ENCODE data around the gene ACOD1.

Gene ACOD1

DNA sequence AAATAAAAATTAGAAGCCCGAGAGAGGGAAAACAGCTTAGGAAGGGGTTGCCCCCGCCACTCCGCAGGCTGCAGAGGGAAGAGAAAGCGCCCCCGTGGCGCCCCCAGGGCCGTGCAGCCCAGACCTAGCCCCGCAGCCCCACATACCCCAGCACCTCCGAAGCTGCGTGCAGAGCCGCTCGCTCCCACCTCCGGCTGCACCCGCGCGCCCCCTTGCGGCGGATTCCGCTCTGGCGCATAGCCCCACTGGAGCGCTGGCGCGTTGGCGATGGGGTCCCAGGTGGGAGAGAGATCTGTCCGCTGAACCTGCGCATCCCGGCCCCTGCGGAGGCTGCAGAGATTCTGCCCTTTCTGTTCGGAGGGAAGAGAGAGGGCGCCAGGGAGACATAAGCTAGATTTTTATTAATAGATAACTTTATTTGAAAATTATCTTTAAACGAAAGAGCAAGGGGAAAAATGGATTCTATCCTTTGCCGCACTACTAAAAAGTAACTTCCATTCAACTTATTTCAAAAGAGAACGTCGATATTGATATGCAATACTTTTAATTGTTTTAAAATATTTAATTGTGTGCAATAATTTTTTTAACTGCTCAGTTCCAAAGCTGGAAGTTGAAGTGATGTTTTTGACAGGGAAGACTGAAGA is 31.9 kb downstream of the ACOD1 start:
- H3K4me3 ChIP-seq (ENCODE audit: low read depth, low read length) = peak overlapping the region; percentile 48
- DNase-seq (ENCODE audit: low read depth) = no peak

DNA sequence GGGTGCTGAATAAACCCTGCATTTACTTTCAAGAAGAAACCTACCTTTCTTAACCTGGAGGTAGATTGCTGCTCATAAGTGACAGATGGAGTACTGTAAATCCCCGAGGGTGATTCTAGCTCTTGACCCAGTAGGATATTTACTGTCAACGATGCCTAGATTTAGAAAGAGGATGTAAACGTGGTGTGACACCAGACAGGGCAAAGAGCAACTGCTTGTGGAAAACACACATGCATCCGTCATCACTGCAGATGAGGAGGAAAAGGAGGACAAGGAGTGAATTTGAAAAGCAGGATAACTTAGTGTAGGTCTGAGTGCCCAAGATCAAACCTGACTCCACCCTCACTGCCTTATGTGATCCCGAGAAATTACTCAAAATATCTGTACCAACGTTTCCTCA is 33.8 kb downstream of the ACOD1 start:
- DNase-seq (ENCODE audit: low read depth) = no peak
- H3K4me3 ChIP-seq (ENCODE audit: low read depth, low read length) = no peak overlapping the region

DNA sequence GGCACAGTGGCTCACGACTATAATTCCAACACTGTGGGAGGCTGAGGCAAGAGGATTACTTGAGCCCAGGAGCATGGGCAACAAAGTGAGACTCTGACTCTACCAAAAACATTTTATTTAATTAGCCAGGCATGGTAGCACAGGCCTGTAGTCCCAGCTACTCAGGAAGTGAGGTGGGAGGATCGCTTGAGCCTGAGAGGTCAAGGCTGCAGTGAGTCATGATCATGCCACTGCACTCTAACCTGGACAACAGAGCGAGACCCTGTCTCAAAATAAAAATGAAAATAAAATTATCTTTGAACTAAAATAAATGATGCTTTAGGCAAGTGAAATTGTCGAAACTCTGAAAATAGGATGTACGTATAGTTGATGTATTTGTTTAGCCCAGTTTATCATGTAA is 35.4 kb downstream of the ACOD1 start:
- DNase-seq (ENCODE audit: low read depth) = no peak

DNA sequence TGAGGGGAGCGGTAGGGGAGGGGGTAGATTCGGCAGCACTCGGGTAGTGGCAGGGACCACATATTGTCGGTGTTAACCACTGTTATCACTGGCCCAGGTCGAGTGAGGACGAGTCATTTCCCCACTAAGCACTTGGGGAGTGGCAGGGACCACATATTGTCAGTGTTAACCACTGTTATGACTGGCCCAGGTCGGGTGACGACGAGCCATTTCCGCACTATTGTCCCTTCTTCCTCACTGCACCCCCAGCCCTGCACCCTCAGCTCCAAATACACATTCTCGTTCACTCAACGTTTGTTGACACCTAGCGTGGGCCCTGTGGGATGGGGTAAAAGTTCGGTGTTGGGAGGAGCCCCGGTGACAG is 43.1 kb downstream of the ACOD1 start:
- peak overlapping the region; percentile 82 for H3K4me3 ChIP-seq (ENCODE audit: low read depth, low read length)
- no peak for DNase-seq (ENCODE audit: low read depth)

More for the DNA sequence above, 35.4 kb downstream of the ACOD1 start:
- H3K4me3 ChIP-seq (ENCODE audit: low read depth, low read length) = no peak overlapping the region

DNA sequence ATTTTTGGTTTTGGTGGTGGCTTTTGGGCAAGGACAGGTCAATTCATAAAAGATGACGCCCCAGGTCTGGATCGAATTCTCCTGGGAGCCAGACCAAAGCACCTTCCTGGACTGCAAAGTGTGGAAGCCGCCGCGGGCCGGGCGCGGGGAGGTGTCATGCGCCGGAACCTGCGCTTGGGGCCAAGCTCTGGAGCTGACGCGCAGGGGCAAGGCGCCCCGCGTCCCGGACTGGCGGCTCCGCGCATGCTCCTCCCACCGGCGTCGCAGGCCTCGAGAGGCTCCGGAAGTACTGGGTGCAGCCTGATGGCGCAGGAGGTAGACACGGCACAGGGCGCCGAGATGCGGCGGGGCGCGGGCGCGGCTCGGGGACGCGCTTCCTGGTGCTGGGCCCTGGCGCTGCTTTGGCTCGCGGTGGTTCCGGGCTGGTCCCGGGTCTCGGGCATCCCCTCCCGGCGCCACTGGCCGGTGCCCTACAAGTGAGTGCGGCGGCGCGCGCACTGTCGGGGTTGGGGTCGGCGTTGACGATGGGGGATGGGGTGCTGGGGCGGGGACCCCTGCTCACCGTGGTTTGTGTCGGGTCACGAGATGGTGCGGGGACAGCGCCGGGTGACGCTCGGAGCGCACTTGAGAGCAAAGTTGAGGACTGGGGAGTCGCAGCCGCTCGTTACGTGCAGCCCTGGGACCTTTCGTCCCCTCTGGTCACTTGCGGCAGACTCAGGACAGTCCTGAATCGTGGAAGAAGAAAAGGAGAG is 43.7 kb downstream of the ACOD1 start, which contains the start of gene CLN5:
Gene CLN5 (plus strand): TSS at position 286 of the 752 bp plus-strand sequence. CDS start 18 bp downstream, at position 304.
- DNase-seq (ENCODE audit: low read depth) = peak; percentile 69
- peak within 1 kb of the TSS; percentile 82 for H3K4me3 ChIP-seq (ENCODE audit: low read depth, low read length)

DNA sequence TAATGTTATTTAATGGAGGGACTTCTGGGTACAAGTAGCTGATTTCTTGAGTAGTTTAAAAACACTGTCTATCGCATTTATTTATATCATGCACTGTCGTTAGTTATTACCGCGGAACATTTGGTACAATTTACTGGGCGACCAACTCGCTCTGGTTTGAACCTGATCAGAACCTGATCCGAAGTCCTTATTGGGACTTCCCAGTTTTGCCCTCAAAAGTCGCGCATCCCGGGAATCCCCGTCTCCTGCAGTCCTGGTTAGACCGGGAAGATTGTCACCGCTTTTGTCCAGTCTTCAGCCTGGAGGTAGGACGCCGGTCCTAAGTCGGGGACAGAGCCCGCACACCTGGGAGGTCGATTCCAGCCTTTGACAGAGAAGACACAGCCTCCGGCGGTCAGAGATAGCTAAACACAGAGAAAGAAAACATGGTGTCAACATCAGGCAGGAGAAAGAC is 44.3 kb downstream of the ACOD1 start:
- peak overlapping the region; percentile 82 for H3K4me3 ChIP-seq (ENCODE audit: low read depth, low read length)
- no peak for DNase-seq (ENCODE audit: low read depth)

DNA sequence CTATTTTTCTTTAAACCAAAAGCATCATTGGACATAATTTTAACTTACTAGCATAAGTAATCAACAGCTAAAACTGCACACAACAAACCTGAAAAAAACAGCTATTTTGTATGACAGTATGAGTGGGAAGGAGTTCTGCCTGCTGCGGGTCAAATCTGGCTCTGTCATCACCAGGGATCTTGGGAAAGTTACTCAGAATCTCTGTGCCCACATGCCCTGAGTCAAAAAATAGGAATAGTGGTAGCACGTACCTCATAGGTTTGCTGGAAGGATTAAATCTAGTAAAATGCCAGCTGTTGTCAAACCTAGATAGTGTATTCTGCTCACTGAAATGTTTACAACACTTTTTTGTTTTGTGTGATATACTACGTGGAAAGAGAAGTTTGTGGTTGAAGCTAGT is 44.7 kb downstream of the ACOD1 start:
- no peak for DNase-seq (ENCODE audit: low read depth)
- peak overlapping the region; percentile 82 for H3K4me3 ChIP-seq (ENCODE audit: low read depth, low read length)

DNA sequence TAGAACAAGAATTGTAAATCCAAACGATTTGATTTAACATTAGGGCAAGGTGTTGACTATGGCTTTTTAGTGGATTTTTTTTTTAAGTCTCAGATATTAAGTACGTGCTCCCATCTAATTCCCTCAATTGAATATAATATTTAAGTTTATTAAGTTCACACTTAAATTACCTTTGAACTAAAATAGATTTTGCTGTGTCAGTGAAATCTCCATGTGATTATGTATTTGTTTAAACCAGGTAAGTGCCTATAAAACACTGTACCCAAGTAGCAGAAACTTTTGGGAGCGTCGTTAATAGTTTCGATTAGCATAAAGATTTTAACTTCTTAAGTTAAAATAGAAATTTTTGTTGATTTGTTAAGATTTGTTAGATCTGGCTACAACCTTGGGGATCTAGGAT is 45.2 kb downstream of the ACOD1 start:
- no peak for DNase-seq (ENCODE audit: low read depth)
- H3K4me3 ChIP-seq (ENCODE audit: low read depth, low read length) = no peak overlapping the region

DNA sequence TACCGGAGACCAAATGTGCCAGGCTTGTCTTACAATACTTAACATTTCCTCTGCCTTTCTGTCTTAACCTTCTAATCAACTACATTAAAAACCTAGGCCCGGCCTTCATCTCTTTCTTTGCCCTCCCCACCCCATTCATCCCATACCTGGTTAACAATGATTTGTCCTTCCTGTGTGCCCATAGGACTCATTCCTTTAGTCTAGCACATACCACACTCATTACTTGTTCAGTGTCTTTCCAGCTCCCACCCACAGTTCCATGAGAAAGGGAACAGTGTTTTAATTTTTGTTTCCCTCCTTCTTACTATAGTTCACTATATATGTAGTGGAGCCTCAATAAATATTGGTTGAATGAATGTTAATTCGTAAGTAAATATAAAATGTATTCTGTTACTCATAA is 46.0 kb downstream of the ACOD1 start:
- no peak overlapping the region for H3K4me3 ChIP-seq (ENCODE audit: low read depth, low read length)
- no peak for DNase-seq (ENCODE audit: low read depth)

DNA sequence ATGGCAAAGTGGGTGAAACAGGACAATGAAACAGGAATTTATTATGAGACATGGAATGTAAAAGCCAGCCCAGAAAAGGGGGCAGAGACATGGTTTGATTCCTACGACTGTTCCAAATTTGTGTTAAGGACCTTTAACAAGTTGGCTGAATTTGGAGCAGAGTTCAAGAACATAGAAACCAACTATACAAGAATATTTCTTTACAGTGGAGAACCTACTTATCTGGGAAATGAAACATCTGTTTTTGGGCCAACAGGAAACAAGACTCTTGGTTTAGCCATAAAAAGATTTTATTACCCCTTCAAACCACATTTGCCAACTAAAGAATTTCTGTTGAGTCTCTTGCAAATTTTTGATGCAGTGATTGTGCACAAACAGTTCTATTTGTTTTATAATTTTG is 52.2 kb downstream of the ACOD1 start:
- DNase-seq (ENCODE audit: low read depth) = no peak
- H3K4me3 ChIP-seq (ENCODE audit: low read depth, low read length) = no peak overlapping the region

DNA sequence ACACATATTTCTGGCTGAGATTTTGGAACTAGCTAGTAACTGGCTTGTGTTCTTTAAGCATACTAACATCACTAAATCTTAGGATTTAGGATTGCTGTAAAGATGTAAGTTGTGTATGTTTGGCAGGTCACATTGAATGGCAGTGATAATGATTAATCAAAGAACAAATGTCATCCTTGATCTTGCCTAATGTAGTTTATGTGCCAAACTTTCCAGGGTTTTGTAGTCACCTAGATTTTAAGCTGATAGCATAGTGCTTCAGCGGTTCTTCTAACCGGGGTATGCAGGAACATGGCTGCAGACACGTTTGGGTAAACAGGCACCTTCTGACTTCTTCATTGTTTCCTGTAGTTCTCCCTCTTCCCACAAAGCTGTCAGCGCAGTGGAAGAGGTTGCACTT is 53.2 kb downstream of the ACOD1 start:
- DNase-seq (ENCODE audit: low read depth) = no peak
- H3K4me3 ChIP-seq (ENCODE audit: low read depth, low read length) = no peak overlapping the region

DNA sequence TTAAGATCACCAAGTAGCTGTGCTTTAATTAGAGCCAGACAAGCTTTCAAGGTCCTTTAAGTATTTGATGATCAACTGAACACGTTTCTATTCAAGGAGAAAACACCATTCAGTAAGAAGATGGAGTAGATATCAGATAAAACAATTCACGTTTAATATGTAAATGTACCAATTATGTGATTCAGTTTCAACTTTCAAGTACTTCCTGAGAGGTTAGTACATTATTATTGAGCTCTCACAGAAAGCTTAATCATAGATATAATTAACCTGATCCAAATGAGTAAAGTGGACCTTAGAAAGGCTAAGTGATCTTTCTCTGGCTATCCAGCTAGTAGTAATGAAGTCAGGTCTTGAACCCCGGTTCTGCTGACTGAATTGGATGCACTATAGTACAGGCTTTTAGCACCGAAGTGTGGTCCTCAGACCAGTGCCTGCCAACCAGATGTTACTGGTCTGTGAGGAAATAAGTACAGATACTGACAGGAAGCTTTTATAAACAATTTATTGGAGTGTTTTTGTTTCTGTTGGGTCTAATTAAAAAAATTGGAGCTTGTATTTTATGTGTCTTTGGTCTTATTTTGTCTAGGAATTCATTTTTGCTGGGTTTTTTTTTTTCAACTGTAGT is 53.8 kb downstream of the ACOD1 start:
- DNase-seq (ENCODE audit: low read depth) = no peak
- H3K4me3 ChIP-seq (ENCODE audit: low read depth, low read length) = no peak overlapping the region

DNA sequence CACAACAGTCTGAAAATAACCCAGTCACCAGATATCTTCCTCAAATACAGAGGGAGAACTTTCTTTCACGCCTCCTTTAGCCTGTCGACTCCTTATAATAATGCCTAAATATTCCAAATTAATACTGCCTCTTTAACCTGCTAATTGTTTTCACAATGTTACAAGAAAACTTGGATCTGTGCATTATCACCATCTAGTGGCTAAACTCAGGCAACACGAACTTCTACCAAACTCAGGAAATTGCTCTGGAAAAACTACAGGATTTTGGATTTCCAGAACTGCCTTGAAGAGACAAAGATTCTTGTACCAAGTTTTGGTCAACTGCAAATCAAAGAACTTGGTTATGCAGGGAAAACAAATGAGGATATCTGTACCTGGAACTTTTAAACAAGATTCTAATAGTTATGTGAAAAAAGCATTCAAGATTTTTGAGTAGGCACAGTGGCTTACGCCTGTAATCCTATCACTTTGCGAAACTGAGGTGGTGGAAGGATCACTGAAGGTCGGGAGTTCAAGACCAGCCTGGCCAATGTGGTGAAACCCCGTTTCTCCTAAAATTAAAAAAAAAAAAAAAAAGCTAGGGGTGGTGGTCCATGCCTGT is 54.4 kb downstream of the ACOD1 start:
- DNase-seq (ENCODE audit: low read depth) = no peak
- H3K4me3 ChIP-seq (ENCODE audit: low read depth, low read length) = no peak overlapping the region
